OCI-LY1 (cell line): ENCODE data around the gene JMJD8.
A peak's percentile ranks its signal among the peaks of the same experiment; 100 is the strongest.

ENCODE experiments used
- H2AFZ ChIP-seq: fragments of 200-600 bp; sonication (generic), shearing (Covaris generic); 2 replicates; pipeline ENCODE4 v1.6.0; 2014; ENCODE audit warnings: antibody characterized with exemption, mild to moderate bottlenecking, low read length
- H3F3A ChIP-seq: fragments of 200-600 bp; sonication (generic), shearing (Covaris generic); 2 replicates; pipeline ENCODE4 v1.6.0; 2014; ENCODE audit warnings: mild to moderate bottlenecking, antibody characterized with exemption, low read length, moderate library complexity; ENCODE audit not compliant: insufficient read depth
- H3K27ac ChIP-seq: fragments of 200-600 bp; sonication (generic); 2 replicates; pipeline ENCODE4 v1.5.1; 2014; ENCODE audit warnings: low read length, mixed run types, mild to moderate bottlenecking, low read depth; ENCODE audit not compliant: poor library complexity, severe bottlenecking
- H3K27me3 ChIP-seq: fragments of 200-600 bp; sonication (generic); 2 replicates; pipeline ENCODE4 v1.6.0; 2014; ENCODE audit warnings: antibody characterized with exemption, mild to moderate bottlenecking, low read length, moderate library complexity; ENCODE audit not compliant: insufficient read depth
- H3K36me3 ChIP-seq: fragments of 200-600 bp; sonication (generic); 2 replicates; pipeline ENCODE4 v1.6.1; 2014; ENCODE audit warnings: mild to moderate bottlenecking, antibody characterized with exemption, low read length, moderate library complexity, mixed read lengths; ENCODE audit not compliant: insufficient read depth
- H3K4me1 ChIP-seq: fragments of 200-600 bp; sonication (generic); 2 replicates; pipeline ENCODE4 v1.5.1; 2014; ENCODE audit warnings: mild to moderate bottlenecking, low read length, moderate library complexity; ENCODE audit not compliant: insufficient read depth, severe bottlenecking
- H3K4me2 ChIP-seq: fragments of 200-600 bp; sonication (generic), shearing (Covaris generic); 2 replicates; pipeline ENCODE4 v1.6.1; 2014; ENCODE audit warnings: low read length
- H3K4me3 ChIP-seq: fragments of 200-600 bp; sonication (generic); 2 replicates; pipeline ENCODE4 v1.5.1; 2014; ENCODE audit warnings: low read length, low read depth, mild to moderate bottlenecking, mixed read lengths; ENCODE audit not compliant: poor library complexity, severe bottlenecking
- H3K79me2 ChIP-seq: fragments of 200-600 bp; shearing (Covaris generic); 2 replicates; pipeline ENCODE4 v1.6.1; 2016; ENCODE audit warnings: mixed run types, low read length, mixed read lengths; ENCODE audit not compliant: insufficient read depth
- H3K9ac ChIP-seq: fragments of 200-600 bp; sonication (generic), shearing (Covaris generic); 2 replicates; pipeline ENCODE4 v1.6.1; 2014; ENCODE audit warnings: mild to moderate bottlenecking, low read length, mixed read lengths
- H3K9me2 ChIP-seq: fragments of 200-600 bp; sonication (generic), shearing (Covaris generic); 2 replicates; pipeline ENCODE4 v1.6.1; 2014; ENCODE audit warnings: low read depth, mild to moderate bottlenecking, low read length, mixed read lengths
- H3K9me3 ChIP-seq: fragments of 200-600 bp; shearing (Covaris generic); 2 replicates; pipeline ENCODE4 v1.6.1; 2014; ENCODE audit warnings: low read length, mixed read lengths
- H4K20me1 ChIP-seq: fragments of 200-600 bp; sonication (generic), shearing (Covaris generic); 2 replicates; pipeline ENCODE4 v1.6.0; 2016; ENCODE audit warnings: mild to moderate bottlenecking, low read length; ENCODE audit not compliant: insufficient read depth
- EZH2 ChIP-seq: fragments of 200-600 bp; sonication (generic), shearing (Covaris generic); IDR thresholded peaks from 2 replicates; pipeline ENCODE4 v1.8.0; 2017; ENCODE audit warnings: borderline replicate concordance, mixed run types, mild to moderate bottlenecking, antibody characterized with exemption, low read length, moderate library complexity, mixed read lengths
- TF ChIP-seq, protein P1 (sequence below): fragments of 200-600 bp; sonication (generic), shearing (Covaris generic); IDR thresholded peaks from 2 replicates; pipeline ENCODE4 v1.5.1; 2017; ENCODE audit warnings: mild to moderate bottlenecking, antibody characterized with exemption, low read length, moderate library complexity, mixed read lengths

Gene JMJD8

DNA sequence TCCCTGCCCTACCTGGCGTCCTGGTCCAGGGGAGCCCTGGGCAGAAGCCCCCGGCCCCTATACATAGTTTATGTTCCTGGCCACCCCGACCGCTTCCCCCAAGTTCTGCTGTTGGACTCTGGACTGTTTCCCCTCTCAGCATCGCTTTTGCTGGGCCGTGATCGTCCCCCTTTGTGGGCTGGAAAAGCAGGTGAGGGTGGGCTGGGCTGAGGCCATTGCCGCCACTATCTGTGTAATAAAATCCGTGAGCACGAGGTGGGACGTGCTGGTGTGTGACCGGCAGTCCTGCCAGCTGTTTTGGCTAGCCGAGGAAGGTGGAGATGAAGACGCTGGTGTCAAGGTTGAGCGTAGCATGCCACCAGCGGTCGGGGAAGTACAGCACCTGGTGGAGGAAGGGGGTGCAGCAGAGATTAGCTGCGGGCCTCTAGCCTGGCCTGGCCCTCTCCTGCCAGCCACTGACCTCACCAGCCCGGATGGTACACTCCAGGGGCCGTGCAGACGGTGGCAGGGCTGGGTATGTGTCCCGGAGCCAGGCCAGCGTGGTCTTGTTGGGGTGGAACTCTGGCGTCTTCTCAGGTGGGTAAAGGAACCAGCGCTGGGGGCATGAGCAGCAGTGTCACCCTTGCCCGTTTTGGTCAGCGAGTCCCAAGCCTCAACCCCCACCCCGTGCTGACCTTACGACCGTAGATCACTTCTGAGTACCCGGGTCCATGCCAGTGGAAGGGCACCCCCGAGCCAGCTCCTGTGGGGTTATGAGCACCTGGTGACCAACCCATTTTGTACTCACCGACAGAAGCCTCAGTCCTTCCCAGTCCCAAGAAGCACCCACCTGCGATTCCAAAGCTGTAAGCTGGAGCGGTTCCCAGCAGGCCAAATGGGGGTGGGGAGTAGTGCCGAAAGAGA, 1.4 kb downstream of the JMJD8 start:
- Histone ChIP-seq H3K27me3 (no peaks in the 10 kb centered on the region), H3K79me2 (0 out of 2 replicates have a peak, but pooled peaks cover 8% of the 10 kb centered on the region), H3K9ac (peak overlapping the region; percentile 82; the same call in 1 of the 2 replicates), H4K20me1 (no peaks in the 10 kb centered on the region), H3K36me3 (peaks cover 38% of the 10 kb centered on the region), H3F3A (no peaks in the 10 kb centered on the region), H3K9me2 (no peaks in the 10 kb centered on the region), H2AFZ (no peak overlapping the region), H3K4me3 (peak overlapping the region; percentile 86), H3K4me2 (peak overlapping the region; percentile 98), H3K4me1 (peaks cover 44% of the 10 kb centered on the region), H3K9me3 (no peaks in the 10 kb centered on the region), H3K27ac (no peak overlapping the region)
- TF ChIP-seq EZH2: no peak
- TF ChIP-seq, protein P1, sequence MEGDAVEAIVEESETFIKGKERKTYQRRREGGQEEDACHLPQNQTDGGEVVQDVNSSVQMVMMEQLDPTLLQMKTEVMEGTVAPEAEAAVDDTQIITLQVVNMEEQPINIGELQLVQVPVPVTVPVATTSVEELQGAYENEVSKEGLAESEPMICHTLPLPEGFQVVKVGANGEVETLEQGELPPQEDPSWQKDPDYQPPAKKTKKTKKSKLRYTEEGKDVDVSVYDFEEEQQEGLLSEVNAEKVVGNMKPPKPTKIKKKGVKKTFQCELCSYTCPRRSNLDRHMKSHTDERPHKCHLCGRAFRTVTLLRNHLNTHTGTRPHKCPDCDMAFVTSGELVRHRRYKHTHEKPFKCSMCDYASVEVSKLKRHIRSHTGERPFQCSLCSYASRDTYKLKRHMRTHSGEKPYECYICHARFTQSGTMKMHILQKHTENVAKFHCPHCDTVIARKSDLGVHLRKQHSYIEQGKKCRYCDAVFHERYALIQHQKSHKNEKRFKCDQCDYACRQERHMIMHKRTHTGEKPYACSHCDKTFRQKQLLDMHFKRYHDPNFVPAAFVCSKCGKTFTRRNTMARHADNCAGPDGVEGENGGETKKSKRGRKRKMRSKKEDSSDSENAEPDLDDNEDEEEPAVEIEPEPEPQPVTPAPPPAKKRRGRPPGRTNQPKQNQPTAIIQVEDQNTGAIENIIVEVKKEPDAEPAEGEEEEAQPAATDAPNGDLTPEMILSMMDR: no peak

DNA sequence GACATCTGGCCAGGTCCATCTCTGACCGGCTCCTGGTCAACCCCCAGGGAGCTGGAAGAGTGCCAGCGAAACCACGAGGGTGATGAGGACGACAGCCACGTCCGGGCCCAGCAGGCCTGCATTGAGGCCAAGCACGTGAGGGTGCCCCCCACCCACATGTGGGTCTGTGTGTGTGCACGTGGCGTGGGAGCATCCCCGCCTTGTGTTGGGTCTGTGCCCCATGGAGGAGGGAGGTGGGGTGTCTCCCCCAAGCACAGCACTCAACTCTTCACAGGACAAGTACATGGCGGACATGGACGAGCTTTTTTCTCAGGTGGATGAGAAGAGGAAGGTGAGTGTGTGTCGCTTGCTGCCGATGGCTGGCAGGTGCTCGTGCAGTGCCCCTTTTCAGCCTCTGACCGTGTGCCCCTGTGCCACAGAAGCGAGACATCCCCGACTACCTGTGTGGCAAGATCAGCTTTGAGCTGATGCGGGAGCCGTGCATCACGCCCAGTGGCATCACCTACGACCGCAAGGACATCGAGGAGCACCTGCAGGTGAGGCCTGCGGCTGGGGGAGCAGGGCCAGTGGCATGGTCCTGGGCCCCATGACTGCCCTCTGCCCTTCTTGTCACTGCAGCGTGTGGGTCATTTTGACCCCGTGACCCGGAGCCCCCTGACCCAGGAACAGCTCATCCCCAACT, 2.2 kb downstream of the JMJD8 start:
- Histone ChIP-seq H3F3A (no peaks in the 10 kb centered on the region), H3K9me2 (no peaks in the 10 kb centered on the region), H3K4me2 (peak overlapping the region; percentile 98), H3K27ac (no peak overlapping the region), H3K27me3 (no peaks in the 10 kb centered on the region), H3K4me1 (peaks cover 52% of the 10 kb centered on the region), H4K20me1 (no peaks in the 10 kb centered on the region), H3K79me2 (0 out of 2 replicates have a peak, but pooled peaks cover 8% of the 10 kb centered on the region), H2AFZ (no peak overlapping the region), H3K9ac (peak overlapping the region; percentile 86; the same call in 1 of the 2 replicates), H3K36me3 (peaks cover 36% of the 10 kb centered on the region), H3K4me3 (peak overlapping the region; percentile 86), H3K9me3 (no peaks in the 10 kb centered on the region)
- TF ChIP-seq, protein P1: no peak
- TF ChIP-seq EZH2: no peak

DNA sequence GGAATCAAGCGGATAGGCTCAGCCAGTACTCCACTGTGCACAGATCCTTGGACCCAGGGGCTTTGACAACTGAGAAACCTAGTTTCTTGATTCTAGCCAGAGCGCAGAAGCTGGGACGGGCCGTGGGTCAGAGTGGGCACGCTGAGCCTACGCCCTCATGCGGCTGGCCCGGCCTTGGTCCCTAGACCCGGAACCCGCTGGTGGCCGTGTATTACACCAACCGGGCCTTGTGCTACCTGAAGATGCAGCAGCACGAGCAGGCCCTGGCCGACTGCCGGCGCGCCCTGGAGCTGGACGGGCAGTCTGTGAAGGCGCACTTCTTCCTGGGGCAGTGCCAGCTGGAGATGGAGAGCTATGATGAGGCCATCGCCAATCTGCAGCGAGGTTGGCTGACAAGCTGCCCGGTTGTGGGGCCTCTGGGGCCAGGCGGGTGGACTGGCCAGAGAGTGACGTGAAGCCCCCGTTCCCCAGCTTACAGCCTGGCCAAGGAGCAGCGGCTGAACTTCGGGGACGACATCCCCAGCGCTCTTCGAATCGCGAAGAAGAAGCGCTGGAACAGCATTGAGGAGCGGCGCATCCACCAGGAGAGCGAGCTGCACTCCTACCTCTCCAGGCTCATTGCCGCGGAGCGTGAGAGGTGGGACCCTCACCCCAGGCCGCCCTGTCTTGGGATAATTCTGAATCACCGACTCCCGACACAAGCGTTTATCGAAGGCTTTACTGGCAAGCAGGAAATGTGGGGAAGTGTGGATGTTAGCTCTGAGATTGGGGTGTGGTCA, 3.0 kb downstream of the JMJD8 start:
- TF ChIP-seq EZH2: no peak
- TF ChIP-seq, protein P1: peak; percentile 26; the same call in 1 of the 2 replicates
- Histone ChIP-seq H3K9me2 (no peaks in the 10 kb centered on the region), H3K36me3 (peaks cover 29% of the 10 kb centered on the region)

More for the DNA sequence above, 3.0 kb downstream of the JMJD8 start:
- Histone ChIP-seq H3K9ac (peak overlapping the region; percentile 86), H4K20me1 (no peaks in the 10 kb centered on the region), H3F3A (no peaks in the 10 kb centered on the region), H2AFZ (no peak overlapping the region), H3K4me3 (peak overlapping the region; percentile 86), H3K4me2 (peak overlapping the region; percentile 98), H3K4me1 (peaks cover 56% of the 10 kb centered on the region), H3K27me3 (no peaks in the 10 kb centered on the region), H3K9me3 (no peaks in the 10 kb centered on the region), H3K27ac (peak overlapping the region; percentile 55), H3K79me2 (0 out of 2 replicates have a peak, but pooled peaks cover 8% of the 10 kb centered on the region)
